GM18873 (cell line): Measurements from ENCODE around the gene LAP3.
"Not testable (repeated sequence)": the region's sequence is repeated elsewhere in the genome, so short reads cannot be mapped to it uniquely, and the experiment has no call there.

Experiments used
- ATAC-seq: cut with Tn5 transposase; IDR thresholded peaks from one replicate; pipeline ENCODE4 v1.9.1; 2021; ENCODE audit warnings: mild to moderate bottlenecking, moderate library complexity, moderate number of reproducible peaks; ENCODE audit not compliant: unreplicated experiment, low FRiP score

LAP3 gene

GRCh38 chr4:17561195-17561909 is 15.6 kb upstream of the LAP3 start:
- no peak for ATAC-seq

GRCh38 chr4:17562157-17562556 is 14.8 kb upstream of the LAP3 start:
- ATAC-seq = no peak

- no peak for ATAC-seq
Observed at GRCh38 chr4:17565846-17566245, 11.2 kb upstream of the LAP3 start.

GRCh38 chr4:17567271-17567670 is 9.7 kb upstream of the LAP3 start:
- ATAC-seq = no peak

GRCh38 chr4:17574206-17574605 is 2.8 kb upstream of the LAP3 start:
- no peak for ATAC-seq

GRCh38 chr4:17575177-17575576 is 1.8 kb upstream of the LAP3 start:
- ATAC-seq = not testable (repeated sequence)

- ATAC-seq = peak; percentile 6
Observed at GRCh38 chr4:17577665-17578481, 875 bp downstream of the LAP3 start.

GRCh38 chr4:17578482-17578891 is 1.5 kb downstream of the LAP3 start:
- ATAC-seq = peak; percentile 28

GRCh38 chr4:17580969-17581368 is 4.0 kb downstream of the LAP3 start:
- ATAC-seq = no peak

GRCh38 chr4:17583276-17583675 is 6.3 kb downstream of the LAP3 start:
- no peak for ATAC-seq

- ATAC-seq = no peak
Observed at GRCh38 chr4:17583941-17584340, 6.9 kb downstream of the LAP3 start.

- no peak for ATAC-seq
Observed at GRCh38 chr4:17584521-17585213, 7.7 kb downstream of the LAP3 start.

GRCh38 chr4:17587094-17587822 is 10.3 kb downstream of the LAP3 start:
- ATAC-seq = no peak

- no peak for ATAC-seq
Observed at GRCh38 chr4:17589355-17589754, 12.4 kb downstream of the LAP3 start.

GRCh38 chr4:17595471-17596005 is 18.5 kb downstream of the LAP3 start:
- ATAC-seq = peak; percentile 92

GRCh38 chr4:17597517-17597916 is 20.5 kb downstream of the LAP3 start:
- no peak for ATAC-seq

GRCh38 chr4:17599826-17600225 is 22.8 kb downstream of the LAP3 start:
- ATAC-seq = no peak

GRCh38 chr4:17605236-17605635 is 28.2 kb downstream of the LAP3 start:
- ATAC-seq = no peak

GRCh38 chr4:17613761-17614415 is 36.9 kb downstream of the LAP3 start:
- ATAC-seq = peak; percentile 46
